ENCODE results near the gene TSSK2.

The TSSK2 gene

GRCh38 chr22:19147195-19147780, 16.2 kb downstream of the TSSK2 start:
- Histone ChIP-seq H3F3A (ENCODE audit: insufficient read depth) (no peaks in the 10 kb centered on the region), H3K36me3 (ENCODE audit: low read length) (no peaks in the 10 kb centered on the region), H2AFZ (ENCODE audit: low read depth, low read length, severe bottlenecking) (no peak overlapping the region), H3K4me3 (ENCODE audit: insufficient read depth, low read length, poor library complexity, severe bottlenecking) (no peak overlapping the region), H3K27ac (ENCODE audit: low read depth, low read length) (no peak overlapping the region), H3K9me3 (ENCODE audit: insufficient read depth, low read length) (no peaks in the 10 kb centered on the region), H4K20me1 (ENCODE audit: low read depth, low read length) (no peaks in the 10 kb centered on the region), H3K9ac (ENCODE audit: low read length) (no peak overlapping the region), H3K79me2 (ENCODE audit: insufficient read depth, low read length) (peaks cover 13% of the 10 kb centered on the region), H3K4me2 (ENCODE audit: low read depth, low read length, poor library complexity, severe bottlenecking) (no peak overlapping the region), H3K27me3 (ENCODE audit: low read length) (no peaks in the 10 kb centered on the region), H3K9me2 (replicated peaks; ENCODE audit: insufficient read depth, low read length) (no peaks in the 10 kb centered on the region)
- TF ChIP-seq CTCF (IDR thresholded peaks at IDR 0.05; ENCODE audit: insufficient read depth, low read length, poor library complexity, severe bottlenecking) (no peak), EZH2phosphoT487 (conservative IDR thresholded peaks at IDR 0.05; ENCODE audit: low read length) (no peak)

GRCh38 chr22:19148417-19149046, 17.4 kb downstream of the TSSK2 start:
- Histone ChIP-seq H3K9me3 (ENCODE audit: insufficient read depth, low read length) (no peaks in the 10 kb centered on the region), H3K9ac (ENCODE audit: low read length) (no peak overlapping the region), H3K79me2 (ENCODE audit: insufficient read depth, low read length) (peaks cover 9% of the 10 kb centered on the region), H3K9me2 (replicated peaks; ENCODE audit: insufficient read depth, low read length) (no peaks in the 10 kb centered on the region), H3K4me2 (ENCODE audit: low read depth, low read length, poor library complexity, severe bottlenecking) (no peak overlapping the region), H3K27ac (ENCODE audit: low read depth, low read length) (no peak overlapping the region), H4K20me1 (ENCODE audit: low read depth, low read length) (no peaks in the 10 kb centered on the region), H2AFZ (ENCODE audit: low read depth, low read length, severe bottlenecking) (no peak overlapping the region), H3F3A (ENCODE audit: insufficient read depth) (no peaks in the 10 kb centered on the region), H3K4me3 (ENCODE audit: insufficient read depth, low read length, poor library complexity, severe bottlenecking) (no peak overlapping the region), H3K36me3 (ENCODE audit: low read length) (no peaks in the 10 kb centered on the region), H3K27me3 (ENCODE audit: low read length) (no peaks in the 10 kb centered on the region)
- TF ChIP-seq EZH2phosphoT487 (conservative IDR thresholded peaks at IDR 0.05; ENCODE audit: low read length) (no peak), CTCF (IDR thresholded peaks at IDR 0.05; ENCODE audit: insufficient read depth, low read length, poor library complexity, severe bottlenecking) (no peak)

- no peak overlapping the region for H3K4me3 ChIP-seq (ENCODE audit: insufficient read depth, low read length, poor library complexity, severe bottlenecking)
- H3F3A ChIP-seq (ENCODE audit: insufficient read depth), result no peaks in the 10 kb centered on the region
- H3K36me3 ChIP-seq (ENCODE audit: low read length), result no peaks in the 10 kb centered on the region
Measured at GRCh38 chr22:19149047-19149883, 18.2 kb downstream of the TSSK2 start.

More at GRCh38 chr22:19149047-19149883, 18.2 kb downstream of the TSSK2 start:
- Histone ChIP-seq H3K79me2 (ENCODE audit: insufficient read depth, low read length) (peaks cover 2% of the 10 kb centered on the region), H3K9ac (ENCODE audit: low read length) (no peak overlapping the region), H3K4me2 (ENCODE audit: low read depth, low read length, poor library complexity, severe bottlenecking) (no peak overlapping the region), H4K20me1 (ENCODE audit: low read depth, low read length) (no peaks in the 10 kb centered on the region), H3K9me2 (replicated peaks; ENCODE audit: insufficient read depth, low read length) (no peaks in the 10 kb centered on the region), H3K9me3 (ENCODE audit: insufficient read depth, low read length) (no peaks in the 10 kb centered on the region), H3K27ac (ENCODE audit: low read depth, low read length) (no peak overlapping the region), H3K27me3 (ENCODE audit: low read length) (no peaks in the 10 kb centered on the region), H2AFZ (ENCODE audit: low read depth, low read length, severe bottlenecking) (no peak overlapping the region)
- TF ChIP-seq EZH2phosphoT487 (conservative IDR thresholded peaks at IDR 0.05; ENCODE audit: low read length) (no peak), CTCF (IDR thresholded peaks at IDR 0.05; ENCODE audit: insufficient read depth, low read length, poor library complexity, severe bottlenecking) (no peak)

Data from SU-DHL-6 (cell line).